Neuronal stem cell (in vitro differentiated cells): Measurements from ENCODE around the gene GPHN.

ENCODE experiments used
- DNase-seq: peaks from one replicate; pipeline ENCODE4 v3.0.0-alpha.2; 2013; ENCODE audit warnings: low spot score
- H2AFZ ChIP-seq: one replicate; pipeline ENCODE4 v1.6.1; 2013; ENCODE audit warnings: mild to moderate bottlenecking, low read length, inconsistent platforms
- H2AK5ac ChIP-seq: 2 replicates; pipeline ENCODE4 v1.6.1; 2013; ENCODE audit warnings: low read depth, mild to moderate bottlenecking, inconsistent platforms, low read length, moderate library complexity, mixed read lengths
- H2BK120ac ChIP-seq: 2 replicates; pipeline ENCODE4 v1.6.1; 2013; ENCODE audit warnings: low read depth, mild to moderate bottlenecking, inconsistent platforms, low read length, moderate library complexity, mixed read lengths
- H2BK12ac ChIP-seq: one replicate; pipeline ENCODE4 v1.6.1; 2013; ENCODE audit warnings: low read length, inconsistent platforms
- H2BK15ac ChIP-seq: 2 replicates; pipeline ENCODE4 v1.6.1; 2013; ENCODE audit warnings: mild to moderate bottlenecking, low read length, inconsistent platforms, mixed read lengths
- H2BK5ac ChIP-seq: one replicate; pipeline ENCODE4 v1.6.1; 2013; ENCODE audit warnings: inconsistent platforms, mild to moderate bottlenecking, low read length, moderate library complexity
- H3K14ac ChIP-seq: one replicate; pipeline ENCODE4 v1.6.1; 2013; ENCODE audit warnings: low read length, inconsistent platforms
- H3K18ac ChIP-seq: 2 replicates; pipeline ENCODE4 v1.6.1; 2013; ENCODE audit warnings: low read length, inconsistent platforms
- H3K23ac ChIP-seq: 2 replicates; pipeline ENCODE4 v1.6.1; 2013; ENCODE audit warnings: low read depth, mild to moderate bottlenecking, mixed read lengths, low read length, inconsistent platforms; ENCODE audit not compliant: poor library complexity
- H3K27ac ChIP-seq: replicated peaks from 3 replicates; pipeline ENCODE4 v1.5.1; 2013; ENCODE audit warnings: low read length, inconsistent platforms
- H3K27me3 ChIP-seq, 3 experiments: 2 replicates each; pipeline ENCODE4 v1.6.1; 2013; ENCODE audit warnings: low read length in 3 of 3, mild to moderate bottlenecking in 2 of 3, inconsistent platforms in 1 of 3, low read depth in 1 of 3, mixed read lengths in 1 of 3, moderate library complexity in 1 of 3; ENCODE audit not compliant: control insufficient read depth in 3 of 3, insufficient read depth in 3 of 3
- H3K36me3 ChIP-seq, 2 donors: replicated peaks in 1 of 2; 2 replicates each; pipeline ENCODE4 v1.6.1; 2013; ENCODE audit warnings: low read length in 2 of 2; ENCODE audit not compliant: control insufficient read depth in 2 of 2, insufficient read depth in 2 of 2
- H3K4ac ChIP-seq: 2 replicates; pipeline ENCODE4 v1.6.1; 2013; ENCODE audit warnings: inconsistent platforms, mild to moderate bottlenecking, low read length, moderate library complexity
- H3K4me1 ChIP-seq, 2 donors: 1 replicate in 1 of 2; 2 replicates in 1 of 2; pipeline ENCODE4 v1.6.1; 2013; ENCODE audit warnings: low read length in 2 of 2, low read depth in 1 of 2; ENCODE audit not compliant: control insufficient read depth in 2 of 2, insufficient read depth in 1 of 2
- H3K4me2 ChIP-seq: one replicate; pipeline ENCODE4 v1.6.1; 2013; ENCODE audit warnings: mild to moderate bottlenecking, low read length, inconsistent platforms; ENCODE audit not compliant: insufficient read depth, poor library complexity, severe bottlenecking
- H3K4me3 ChIP-seq, 2 donors: 2 replicates each; pipeline ENCODE4 v1.5.1; 2013; ENCODE audit warnings: low read length in 2 of 2, mild to moderate bottlenecking in 2 of 2, inconsistent platforms in 1 of 2, moderate library complexity in 1 of 2
- H3K79me1 ChIP-seq: one replicate; pipeline ENCODE4 v1.6.1; 2013; ENCODE audit warnings: low read depth, mild to moderate bottlenecking, inconsistent platforms, low read length, moderate library complexity
- H3K9ac ChIP-seq: one replicate; pipeline ENCODE4 v1.6.1; 2013; ENCODE audit warnings: mild to moderate bottlenecking, low read depth, low read length, inconsistent platforms; ENCODE audit not compliant: poor library complexity
- H3K9me3 ChIP-seq, 2 donors: replicated peaks in 1 of 2; 2 replicates each; pipeline versions ENCODE3 to v1.6.1; 2013; ENCODE audit warnings: low read length in 2 of 2, mild to moderate bottlenecking in 2 of 2, inconsistent platforms in 1 of 2, low read depth in 1 of 2, mixed read lengths in 1 of 2, moderate library complexity in 1 of 2; ENCODE audit not compliant: control insufficient read depth in 2 of 2, insufficient read depth in 1 of 2
- H4K8ac ChIP-seq: one replicate; pipeline ENCODE4 v1.6.1; 2013; ENCODE audit warnings: low read depth, mild to moderate bottlenecking, inconsistent platforms, low read length, moderate library complexity
- H4K91ac ChIP-seq: one replicate; pipeline ENCODE4 v1.6.1; 2013; ENCODE audit warnings: low read length, low read depth, mild to moderate bottlenecking, inconsistent platforms; ENCODE audit not compliant: poor library complexity
- WGBS, 2 donors: extraction: QIAGEN DNeasy Blood & Tissue Kit; methylation state at CpG; one replicate each; pipeline ENCODE4 v1.1.7; 2013; ENCODE audit warnings: missing lambda C conversion rate in 2 of 2, mixed read lengths in 1 of 2; ENCODE audit not compliant: insufficient read length in 2 of 2, insufficient replicate concordance in 1 of 2; ENCODE audit errors: extremely low coverage in 2 of 2; 5-methylcytosine and 5-hydroxymethylcytosine counted together

Gene GPHN

DNA sequence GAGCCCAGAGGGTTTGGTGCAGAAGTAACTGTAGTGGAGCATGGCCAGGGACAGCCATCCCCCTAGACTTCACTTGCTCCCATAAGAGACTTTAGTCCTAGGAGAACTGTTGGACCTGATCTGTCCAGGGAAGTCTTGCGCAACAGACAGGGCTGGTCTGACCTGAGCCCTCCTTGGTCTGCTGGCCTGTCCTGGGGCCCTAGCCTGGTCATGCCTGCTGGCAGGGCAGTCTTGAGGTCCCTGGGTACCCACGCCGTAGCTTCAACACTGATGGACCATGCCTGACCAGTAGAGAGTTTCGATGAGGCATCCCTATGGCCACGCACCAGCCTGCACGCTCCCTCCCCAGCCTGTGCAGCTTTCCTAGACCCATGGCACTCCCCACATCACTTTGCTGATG is 305.7 kb downstream of the GPHN start:
- H3K27ac ChIP-seq: no peak overlapping the region
- WGBS, 2 donors: no CpG with 5 or more reads among the region's 6 CpGs

DNA sequence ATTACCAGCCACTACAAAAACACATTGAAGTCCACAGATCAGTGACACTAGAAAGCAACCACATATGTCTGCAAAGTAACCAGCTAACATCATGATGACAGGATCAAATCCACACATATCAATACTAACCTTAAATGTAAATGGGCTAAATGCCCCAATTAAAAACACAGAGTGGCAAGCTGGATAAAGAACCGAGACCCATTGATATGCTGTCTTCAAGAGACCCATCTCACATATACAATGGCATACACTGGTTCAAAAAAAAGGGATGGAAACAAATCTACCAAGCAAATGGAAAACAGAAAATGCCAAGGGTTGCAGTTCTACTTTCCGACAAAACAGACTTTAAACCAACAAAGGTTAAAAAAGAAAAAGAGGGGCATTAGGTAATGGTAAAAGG is 307.7 kb downstream of the GPHN start:
- H3K14ac ChIP-seq: no peak overlapping the region
- H4K91ac ChIP-seq: no peak overlapping the region
- no peak overlapping the region for H2BK120ac ChIP-seq

More for the DNA sequence above, 305.7 kb downstream of the GPHN start:
- H4K91ac ChIP-seq: no peak overlapping the region
- no peaks in the 10 kb centered on the region for H3K27me3 ChIP-seq
- peaks cover 4 to 16% of the 10 kb centered on the region in 2 donors for H3K9me3 ChIP-seq
- H2BK12ac ChIP-seq: no peak overlapping the region
- peaks cover 0 to 19% of the 10 kb centered on the region in 2 donors for H3K36me3 ChIP-seq
- H3K4me1 ChIP-seq: no peaks in the 10 kb centered on the region
- H2AFZ ChIP-seq: no peak overlapping the region
- H3K23ac ChIP-seq: no peak overlapping the region
- H3K14ac ChIP-seq: no peak overlapping the region
- H3K4me2 ChIP-seq: no peak overlapping the region
- no peaks in the 10 kb centered on the region for H3K79me1 ChIP-seq
- H2BK120ac ChIP-seq: no peak overlapping the region
- H3K18ac ChIP-seq: no peak overlapping the region
- H2BK5ac ChIP-seq: no peak overlapping the region
- no peak overlapping the region for H3K4ac ChIP-seq
- H3K4me3 ChIP-seq: peak overlapping the region in 1 of 2 donors; percentile 24
- no peak for DNase-seq
- H3K9ac ChIP-seq: no peak overlapping the region
- H2AK5ac ChIP-seq: no peak overlapping the region
- H4K8ac ChIP-seq: no peak overlapping the region
- no peak overlapping the region for H2BK15ac ChIP-seq

GRCh38 chr14:66824251-66824650 is 316.3 kb downstream of the GPHN start:
- Histone ChIP-seq H2AFZ (no peak overlapping the region), H2BK5ac (no peak overlapping the region), H3K14ac (no peak overlapping the region), H3K4me2 (no peak overlapping the region), H3K9ac (no peak overlapping the region), H3K23ac (no peak overlapping the region), H3K27ac (no peak overlapping the region), H3K4me3 (no peak overlapping the region), H2BK15ac (no peak overlapping the region), H3K36me3 (no peaks in the 10 kb centered on the region), H3K79me1 (no peaks in the 10 kb centered on the region), H2BK120ac (no peak overlapping the region), H3K4me1 (no peaks in the 10 kb centered on the region), H3K27me3 (no peaks in the 10 kb centered on the region), H4K8ac (no peak overlapping the region), H4K91ac (no peak overlapping the region), H3K18ac (no peak overlapping the region), H3K9me3 (no peaks in the 10 kb centered on the region), H2AK5ac (no peak overlapping the region), H3K4ac (no peak overlapping the region), H2BK12ac (no peak overlapping the region)
- no peak for DNase-seq
- no CpG with 5 or more reads among the region's 2 CpGs for WGBS, 2 donors

More for the DNA sequence above, 307.7 kb downstream of the GPHN start:
- Histone ChIP-seq H3K79me1 (no peaks in the 10 kb centered on the region), H3K4me1 (no peaks in the 10 kb centered on the region), H2AK5ac (no peak overlapping the region), H2BK12ac (no peak overlapping the region), H3K9me3 (peaks cover 4 to 16% of the 10 kb centered on the region in 2 donors), H3K27me3 (no peaks in the 10 kb centered on the region), H3K18ac (no peak overlapping the region), H4K8ac (no peak overlapping the region), H3K9ac (no peak overlapping the region), H3K4ac (no peak overlapping the region), H3K4me3 (no peak overlapping the region), H3K4me2 (no peak overlapping the region), H2BK5ac (no peak overlapping the region), H2BK15ac (no peak overlapping the region), H2AFZ (no peak overlapping the region), H3K36me3 (peaks cover 0 to 19% of the 10 kb centered on the region in 2 donors), H3K23ac (no peak overlapping the region), H3K27ac (no peak overlapping the region)
- no CpG with 5 or more reads among the region's 2 CpGs for WGBS, 2 donors
- DNase-seq: no peak

GRCh38 chr14:66827182-66827581 is 319.2 kb downstream of the GPHN start:
- Histone ChIP-seq H2BK15ac (no peak overlapping the region), H3K36me3 (no peaks in the 10 kb centered on the region), H3K18ac (no peak overlapping the region), H2BK5ac (no peak overlapping the region), H3K4me2 (no peak overlapping the region), H3K27me3 (no peaks in the 10 kb centered on the region), H3K4me3 (no peak overlapping the region), H3K9me3 (no peaks in the 10 kb centered on the region), H3K4ac (no peak overlapping the region), H2AFZ (no peak overlapping the region), H3K14ac (no peak overlapping the region), H4K8ac (no peak overlapping the region), H2AK5ac (no peak overlapping the region), H3K79me1 (no peaks in the 10 kb centered on the region), H3K23ac (no peak overlapping the region), H3K9ac (no peak overlapping the region), H2BK120ac (no peak overlapping the region), H4K91ac (no peak overlapping the region), H2BK12ac (no peak overlapping the region), H3K27ac (no peak overlapping the region), H3K4me1 (no peaks in the 10 kb centered on the region)
- no peak for DNase-seq
- no CpG with 5 or more reads among the region's 5 CpGs for WGBS, 2 donors
